ENCODE data around the gene RPL28.
"Not testable (repeated sequence)": the region's sequence is repeated elsewhere in the genome, so short reads cannot be mapped to it uniquely, and the experiment has no call there.

Gene RPL28

GRCh38 chr19:55443045-55443823 lies 57.5 kb downstream of the RPL28 start, which contains the start of gene SHISA7:
TSS of gene SHISA7 (minus strand) at chr19:55443300. CDS start at chr19:55442863, 437 bp downstream.
- DNase-seq (ENCODE audit: low spot score): no peak
- Histone ChIP-seq H3K27ac (no peak within 1 kb of the TSS), H3K4me3 (no peak within 1 kb of the TSS)
- TF ChIP-seq CTCF (IDR thresholded peaks at IDR 0.05): no peak

- DNase-seq (ENCODE audit: low spot score): no peak
- Histone ChIP-seq H3K4me3 (no peak overlapping the region), H3K27ac (no peak overlapping the region)
- no peak for TF ChIP-seq CTCF (IDR thresholded peaks at IDR 0.05)
These were observed 58.2 kb downstream of the RPL28 start for GRCh38 chr19:55443824-55444480.

GRCh38 chr19:55444646-55445045 lies 58.9 kb downstream of the RPL28 start:
- Histone ChIP-seq H3K4me3 (no peak overlapping the region), H3K27ac (no peak overlapping the region)
- DNase-seq (ENCODE audit: low spot score): no peak
- TF ChIP-seq CTCF (IDR thresholded peaks at IDR 0.05): no peak

GRCh38 chr19:55446060-55446459 lies 60.3 kb downstream of the RPL28 start:
- no peak for DNase-seq (ENCODE audit: low spot score)
- no peak overlapping the region for H3K27ac ChIP-seq
- no peak for TF ChIP-seq CTCF (IDR thresholded peaks at IDR 0.05)
- H3K4me3 ChIP-seq: no peak overlapping the region

- H3K27ac ChIP-seq: no peak overlapping the region
- no peak for TF ChIP-seq CTCF (IDR thresholded peaks at IDR 0.05)
- no peak overlapping the region for H3K4me3 ChIP-seq
- no peak for DNase-seq (ENCODE audit: low spot score)
These were observed 61.9 kb downstream of the RPL28 start for GRCh38 chr19:55447421-55448174.

- not testable (repeated sequence) for H3K4me3 ChIP-seq; DNase-seq (ENCODE audit: low spot score); H3K27ac ChIP-seq
These were observed 62.4 kb downstream of the RPL28 start for GRCh38 chr19:55448175-55448490.

GRCh38 chr19:55449469-55449868 lies 63.7 kb downstream of the RPL28 start:
- no peak for TF ChIP-seq CTCF (IDR thresholded peaks at IDR 0.05)
- Histone ChIP-seq H3K27ac (no peak overlapping the region), H3K4me3 (no peak overlapping the region)
- no peak for DNase-seq (ENCODE audit: low spot score)

All from coronary artery (tissue), 2 donors.